ENCODE measurements around the gene SYT2. TPM values are rescaled to one million over a fixed set of nuclear protein-coding genes. Genes with fewer than 3 reads are reported as not detected.

The SYT2 gene
- total and polyA plus RNA-seq, 2 donors (not counting 1 experiment from before 2014, with no cell fraction given): 0.03 TPM; not detected in 1

DNA sequence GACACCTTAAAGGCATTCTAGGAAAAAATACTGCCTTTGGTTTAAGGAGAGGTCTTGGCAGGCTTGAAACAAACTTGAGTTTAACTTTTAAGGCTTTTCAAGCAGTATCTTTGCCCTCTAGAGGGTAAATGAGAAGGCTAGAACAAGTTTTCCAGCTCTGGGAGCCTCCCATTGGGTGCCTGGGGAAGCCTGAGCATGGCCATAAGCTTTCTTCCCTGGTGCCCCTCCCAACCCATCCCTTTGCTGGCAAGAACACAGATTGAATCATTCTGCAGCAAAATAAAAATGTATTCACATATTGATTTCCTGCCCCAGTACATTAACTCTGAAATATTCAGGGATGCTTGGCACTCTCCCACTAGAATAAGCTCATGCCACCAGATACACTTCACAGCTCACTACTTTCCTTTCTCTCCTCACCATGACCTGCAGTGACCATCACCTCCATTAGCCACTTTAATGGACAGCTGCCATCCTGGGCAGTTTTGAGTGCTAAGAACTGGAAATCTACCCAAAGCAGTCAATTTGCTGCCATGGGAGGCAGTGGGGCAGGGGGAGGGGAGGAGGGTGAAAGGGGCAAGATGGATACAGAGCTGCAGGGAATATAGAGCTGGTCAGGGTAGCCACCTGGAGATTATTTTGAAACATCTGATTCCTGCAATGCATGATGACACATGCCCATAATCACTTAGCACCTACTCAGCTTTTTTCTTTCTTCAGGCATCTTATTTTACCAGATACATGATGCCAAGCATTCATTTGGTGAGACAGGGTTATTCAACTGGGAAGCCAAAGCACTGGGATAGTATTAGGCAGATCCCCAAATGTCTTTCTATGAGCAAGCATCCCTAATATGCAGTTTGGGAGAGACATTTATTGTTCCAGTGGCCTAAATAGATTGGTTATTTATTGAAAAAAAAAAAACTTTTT, 140.6 kb downstream of the SYT2 start:
- H3K79me2 ChIP-seq (ENCODE audit: control insufficient read depth, insufficient read depth, low read length): no peaks in the 10 kb centered on the region
- DNase-seq (ENCODE audit: low read depth in 2 of 2): no peak
- H2AFZ ChIP-seq (ENCODE audit: low read length): no peak overlapping the region
- peaks cover 21% of the 10 kb centered on the region for H3K4me1 ChIP-seq (ENCODE audit: control insufficient read depth, extremely low read depth, insufficient read depth, low read length)
- H3K27ac ChIP-seq (ENCODE audit: insufficient read depth, low read length): no peak overlapping the region
- no peak overlapping the region for H3K9ac ChIP-seq (ENCODE audit: insufficient read depth, low read length)
- no peaks in the 10 kb centered on the region for H4K20me1 ChIP-seq (ENCODE audit: control insufficient read depth, extremely low read depth, insufficient read depth, low read length)
- H3K9me3 ChIP-seq (ENCODE audit: control insufficient read depth, insufficient read depth, low read depth, low read length): no peaks in the 10 kb centered on the region
- no peaks in the 10 kb centered on the region for H3K27me3 ChIP-seq (ENCODE audit: control insufficient read depth, insufficient read depth, low read length)
- H3K4me2 ChIP-seq (ENCODE audit: extremely low read depth, insufficient read depth, low read length): no peak overlapping the region
- H3K4me3 ChIP-seq (replicated peaks in 1 of 4; ENCODE audit: control extremely low read depth in 1 of 4, insufficient read depth in 1 of 4, low read depth in 3 of 4, low read length in 4 of 4): no peak overlapping the region
- no peaks in the 10 kb centered on the region for H3K36me3 ChIP-seq (ENCODE audit: control insufficient read depth, insufficient read depth, low read length)
- TF ChIP-seq, protein P1, sequence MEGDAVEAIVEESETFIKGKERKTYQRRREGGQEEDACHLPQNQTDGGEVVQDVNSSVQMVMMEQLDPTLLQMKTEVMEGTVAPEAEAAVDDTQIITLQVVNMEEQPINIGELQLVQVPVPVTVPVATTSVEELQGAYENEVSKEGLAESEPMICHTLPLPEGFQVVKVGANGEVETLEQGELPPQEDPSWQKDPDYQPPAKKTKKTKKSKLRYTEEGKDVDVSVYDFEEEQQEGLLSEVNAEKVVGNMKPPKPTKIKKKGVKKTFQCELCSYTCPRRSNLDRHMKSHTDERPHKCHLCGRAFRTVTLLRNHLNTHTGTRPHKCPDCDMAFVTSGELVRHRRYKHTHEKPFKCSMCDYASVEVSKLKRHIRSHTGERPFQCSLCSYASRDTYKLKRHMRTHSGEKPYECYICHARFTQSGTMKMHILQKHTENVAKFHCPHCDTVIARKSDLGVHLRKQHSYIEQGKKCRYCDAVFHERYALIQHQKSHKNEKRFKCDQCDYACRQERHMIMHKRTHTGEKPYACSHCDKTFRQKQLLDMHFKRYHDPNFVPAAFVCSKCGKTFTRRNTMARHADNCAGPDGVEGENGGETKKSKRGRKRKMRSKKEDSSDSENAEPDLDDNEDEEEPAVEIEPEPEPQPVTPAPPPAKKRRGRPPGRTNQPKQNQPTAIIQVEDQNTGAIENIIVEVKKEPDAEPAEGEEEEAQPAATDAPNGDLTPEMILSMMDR (conservative IDR thresholded peaks at IDR 0.05 in 1 of 2, IDR thresholded peaks at IDR 0.05 in 1 of 2; ENCODE audit: low read depth in 1 of 2, low read length in 2 of 2): no peak
- no peak for TF ChIP-seq EZH2 (IDR thresholded peaks at IDR 0.05; ENCODE audit: low read length, missing control alignments)

DNA sequence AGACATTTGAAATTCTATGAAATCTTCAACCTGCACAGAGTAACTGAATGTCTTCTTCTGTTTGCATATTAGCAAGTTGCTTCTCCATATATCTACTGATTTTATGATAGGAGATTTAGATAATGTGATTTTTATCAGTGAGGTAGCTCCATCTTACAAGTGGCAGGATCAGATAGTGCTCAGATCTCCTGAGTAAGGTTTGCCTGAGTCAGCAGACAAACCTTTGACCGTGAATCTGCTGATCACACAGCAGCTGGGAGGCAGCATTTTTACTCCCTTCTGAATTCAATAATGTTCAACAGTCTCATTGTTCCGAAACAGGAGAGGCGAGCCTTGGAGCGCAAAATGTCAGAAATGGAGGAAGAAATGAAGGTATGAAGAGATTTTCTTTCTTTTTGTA, 141.4 kb downstream of the SYT2 start:
- H4K20me1 ChIP-seq (ENCODE audit: control insufficient read depth, extremely low read depth, insufficient read depth, low read length): no peaks in the 10 kb centered on the region
- H3K9ac ChIP-seq (ENCODE audit: insufficient read depth, low read length): no peak overlapping the region
- DNase-seq (ENCODE audit: low read depth in 2 of 2): peak in 1 of 2 donors; percentile 49
- no peaks in the 10 kb centered on the region for H3K27me3 ChIP-seq (ENCODE audit: control insufficient read depth, insufficient read depth, low read length)
- H3K4me1 ChIP-seq (ENCODE audit: control insufficient read depth, extremely low read depth, insufficient read depth, low read length): peaks cover 21% of the 10 kb centered on the region
- no peak overlapping the region for H3K4me3 ChIP-seq (replicated peaks in 1 of 4; ENCODE audit: control extremely low read depth in 1 of 4, insufficient read depth in 1 of 4, low read depth in 3 of 4, low read length in 4 of 4)
- no peak overlapping the region for H3K27ac ChIP-seq (ENCODE audit: insufficient read depth, low read length)
- no peaks in the 10 kb centered on the region for H3K36me3 ChIP-seq (ENCODE audit: control insufficient read depth, insufficient read depth, low read length)
- no peak overlapping the region for H3K4me2 ChIP-seq (ENCODE audit: extremely low read depth, insufficient read depth, low read length)
- no peaks in the 10 kb centered on the region for H3K79me2 ChIP-seq (ENCODE audit: control insufficient read depth, insufficient read depth, low read length)
- H3K9me3 ChIP-seq (ENCODE audit: control insufficient read depth, insufficient read depth, low read depth, low read length): no peaks in the 10 kb centered on the region
- no peak for TF ChIP-seq EZH2 (IDR thresholded peaks at IDR 0.05; ENCODE audit: low read length, missing control alignments)
- TF ChIP-seq, protein P1 (conservative IDR thresholded peaks at IDR 0.05 in 1 of 2, IDR thresholded peaks at IDR 0.05 in 1 of 2; ENCODE audit: low read depth in 1 of 2, low read length in 2 of 2): no peak
- H2AFZ ChIP-seq (ENCODE audit: low read length): no peak overlapping the region

DNA sequence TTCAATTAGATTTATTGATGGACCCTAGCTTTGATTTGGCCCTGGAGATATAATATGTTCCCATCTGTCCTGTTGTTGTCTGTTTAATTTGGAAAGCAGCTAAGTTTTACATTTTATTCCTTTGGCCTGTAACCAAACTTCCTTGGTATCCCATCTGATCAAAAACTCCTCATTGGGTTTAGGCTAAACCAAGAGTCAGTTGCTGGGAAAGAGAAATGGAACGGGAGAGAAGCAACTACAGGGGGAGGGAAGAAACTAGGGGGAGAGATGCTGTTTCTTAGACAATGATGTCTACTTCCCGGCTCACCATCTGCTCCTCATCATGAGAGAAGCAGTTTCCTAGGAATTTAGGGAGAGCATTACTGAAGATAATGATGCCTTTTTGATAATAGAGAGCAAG, 141.8 kb downstream of the SYT2 start:
- Histone ChIP-seq H3K9me3 (ENCODE audit: control insufficient read depth, insufficient read depth, low read depth, low read length) (no peaks in the 10 kb centered on the region), H3K4me1 (ENCODE audit: control insufficient read depth, extremely low read depth, insufficient read depth, low read length) (peaks cover 21% of the 10 kb centered on the region), H3K4me3 (replicated peaks in 1 of 4; ENCODE audit: control extremely low read depth in 1 of 4, insufficient read depth in 1 of 4, low read depth in 3 of 4, low read length in 4 of 4) (no peak overlapping the region), H2AFZ (ENCODE audit: low read length) (no peak overlapping the region), H3K4me2 (ENCODE audit: extremely low read depth, insufficient read depth, low read length) (no peak overlapping the region), H3K27me3 (ENCODE audit: control insufficient read depth, insufficient read depth, low read length) (no peaks in the 10 kb centered on the region), H3K9ac (ENCODE audit: insufficient read depth, low read length) (no peak overlapping the region), H3K36me3 (ENCODE audit: control insufficient read depth, insufficient read depth, low read length) (no peaks in the 10 kb centered on the region), H4K20me1 (ENCODE audit: control insufficient read depth, extremely low read depth, insufficient read depth, low read length) (no peaks in the 10 kb centered on the region), H3K27ac (ENCODE audit: insufficient read depth, low read length) (no peak overlapping the region), H3K79me2 (ENCODE audit: control insufficient read depth, insufficient read depth, low read length) (no peaks in the 10 kb centered on the region)
- TF ChIP-seq, protein P1 (conservative IDR thresholded peaks at IDR 0.05 in 1 of 2, IDR thresholded peaks at IDR 0.05 in 1 of 2; ENCODE audit: low read depth in 1 of 2, low read length in 2 of 2): no peak
- no peak for TF ChIP-seq EZH2 (IDR thresholded peaks at IDR 0.05; ENCODE audit: low read length, missing control alignments)
- no peak for DNase-seq (ENCODE audit: low read depth in 2 of 2)
